Fibroblast of skin of left quadriceps (primary cell): ENCODE results near the gene SEC24A.
A peak's percentile ranks its signal among the peaks of the same experiment; 100 is the strongest.
"Not testable (repeated sequence)": the region's sequence is repeated elsewhere in the genome, so short reads cannot be mapped to it uniquely, and the experiment has no call there.

Experiments used
- DNase-seq, 2 experiments: peaks; one replicate each; pipeline ENCODE4 v3.0.0-alpha.2; 2013; ENCODE audit warnings: low read depth in 2 of 2

The SEC24A gene

DNA sequence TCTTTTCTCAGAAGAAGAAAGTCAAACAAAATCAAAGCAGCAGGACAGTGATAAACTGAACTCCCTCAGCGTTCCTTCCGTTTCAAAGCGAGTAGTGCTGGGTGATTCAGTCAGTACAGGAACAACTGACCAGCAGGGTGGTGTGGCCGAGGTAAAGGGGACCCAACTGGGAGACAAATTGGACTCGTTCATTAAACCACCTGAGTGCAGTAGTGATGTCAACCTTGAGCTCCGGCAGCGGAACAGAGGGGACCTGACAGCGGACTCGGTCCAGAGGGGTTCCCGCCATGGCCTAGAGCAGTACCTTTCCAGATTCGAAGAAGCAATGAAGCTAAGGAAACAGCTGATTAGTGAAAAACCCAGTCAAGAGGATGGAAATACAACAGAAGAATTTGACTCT lies 92.5 kb downstream of the SEC24A start:
- DNase-seq, result no peak

DNA sequence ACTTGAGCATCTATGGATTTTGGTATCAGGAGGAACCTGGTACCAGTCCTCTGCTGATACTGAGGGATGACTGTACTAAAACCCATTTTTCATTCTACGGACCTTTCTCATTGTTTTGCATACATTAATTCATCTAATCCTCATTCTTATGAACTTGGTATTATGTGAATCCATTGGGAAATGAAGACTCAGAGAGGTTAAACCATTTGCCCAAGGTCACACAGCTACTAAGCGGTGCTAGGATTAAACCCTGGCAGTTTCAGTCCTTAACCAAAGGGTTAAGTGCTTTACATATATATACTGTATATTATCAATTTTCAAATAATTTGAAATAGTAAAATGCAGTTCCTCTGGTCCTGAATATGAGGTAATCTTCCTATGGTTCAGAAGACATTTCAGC lies 93.5 kb downstream of the SEC24A start:
- no peak for DNase-seq

DNA sequence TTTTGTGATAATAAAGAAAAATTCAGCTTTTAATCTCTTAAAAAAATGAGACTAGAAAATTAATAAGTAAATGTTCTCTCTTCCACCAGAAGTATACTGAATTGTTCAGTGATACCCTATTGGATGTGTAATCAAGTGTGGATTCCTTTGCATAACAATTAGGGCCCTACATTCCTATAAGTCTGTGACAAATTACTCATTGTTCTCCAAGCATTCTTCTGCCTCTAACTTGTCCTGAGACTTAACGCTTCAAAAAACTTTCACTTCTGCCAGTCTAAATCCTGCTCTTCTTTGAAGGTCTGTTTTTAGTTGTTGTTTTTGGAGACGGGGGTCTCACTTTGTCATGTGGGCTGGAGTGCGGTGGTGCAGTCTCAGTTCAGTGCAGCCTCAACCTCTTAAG lies 100.8 kb downstream of the SEC24A start:
- no peak for DNase-seq

DNA sequence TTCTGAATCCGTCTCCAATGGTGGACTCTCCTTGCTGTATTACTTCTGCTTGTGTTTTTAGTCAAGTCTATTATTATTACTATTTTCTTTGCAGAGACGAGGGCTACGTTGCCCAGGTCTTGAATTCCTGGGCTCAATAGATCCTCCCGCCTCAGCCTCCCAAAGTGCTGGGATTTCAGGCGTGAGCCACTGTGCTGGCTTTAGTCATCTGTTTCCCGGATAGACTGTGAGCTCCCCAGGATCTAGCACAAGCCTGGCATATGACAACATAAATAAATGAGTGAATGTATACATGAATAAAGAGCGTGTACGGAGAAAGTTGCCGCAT lies 109.6 kb downstream of the SEC24A start:
- DNase-seq, result no peak

DNA sequence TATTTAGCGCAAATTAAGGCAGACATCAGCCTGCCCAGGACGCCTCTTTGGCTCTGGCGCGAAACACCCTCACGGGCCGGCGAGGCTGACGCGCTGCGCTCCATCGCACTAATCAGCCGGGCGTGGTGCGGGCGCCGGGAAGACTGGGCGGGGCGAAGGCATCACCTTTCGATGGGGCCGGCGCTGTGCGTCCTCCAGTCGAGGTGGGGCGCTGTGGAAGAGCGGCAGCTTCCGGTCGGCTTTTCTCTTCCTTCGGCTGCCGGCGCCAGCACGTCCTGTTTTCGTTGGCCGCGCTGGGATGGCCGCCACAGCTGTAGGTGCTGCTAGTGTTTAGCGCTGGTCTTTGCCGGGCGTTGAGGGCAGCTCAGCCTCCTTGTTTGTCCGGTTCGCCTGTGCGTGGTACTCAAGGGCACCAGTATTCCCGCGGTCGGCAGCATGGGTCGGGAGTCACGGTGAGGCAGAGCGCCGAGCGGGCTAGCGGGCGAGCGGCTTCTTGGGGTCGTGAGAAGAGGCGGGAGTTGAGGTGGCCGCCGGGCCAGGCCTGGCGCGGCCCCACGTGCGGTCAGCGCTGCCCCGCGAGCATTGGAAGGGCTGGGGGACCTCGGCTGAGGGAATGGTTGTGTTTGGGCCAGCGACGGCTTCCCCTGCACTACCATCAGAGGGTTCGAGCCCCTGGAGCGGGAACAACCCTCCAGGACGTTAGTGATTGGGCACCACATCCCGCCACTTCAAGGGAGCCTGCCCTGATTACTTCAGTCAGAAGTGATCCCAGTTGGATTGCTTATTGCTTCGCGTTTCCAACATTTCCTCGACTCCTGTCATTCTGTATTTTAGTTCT lies 110.1 kb downstream of the SEC24A start, which contains the start of gene DDX46:
Gene DDX46, plus strand, starts transcription at position 276 of the 838 bp plus-strand sequence. Its CDS starts 160 bp downstream, at position 436.
- DNase-seq, result peak; percentile 76 to 80

DNA sequence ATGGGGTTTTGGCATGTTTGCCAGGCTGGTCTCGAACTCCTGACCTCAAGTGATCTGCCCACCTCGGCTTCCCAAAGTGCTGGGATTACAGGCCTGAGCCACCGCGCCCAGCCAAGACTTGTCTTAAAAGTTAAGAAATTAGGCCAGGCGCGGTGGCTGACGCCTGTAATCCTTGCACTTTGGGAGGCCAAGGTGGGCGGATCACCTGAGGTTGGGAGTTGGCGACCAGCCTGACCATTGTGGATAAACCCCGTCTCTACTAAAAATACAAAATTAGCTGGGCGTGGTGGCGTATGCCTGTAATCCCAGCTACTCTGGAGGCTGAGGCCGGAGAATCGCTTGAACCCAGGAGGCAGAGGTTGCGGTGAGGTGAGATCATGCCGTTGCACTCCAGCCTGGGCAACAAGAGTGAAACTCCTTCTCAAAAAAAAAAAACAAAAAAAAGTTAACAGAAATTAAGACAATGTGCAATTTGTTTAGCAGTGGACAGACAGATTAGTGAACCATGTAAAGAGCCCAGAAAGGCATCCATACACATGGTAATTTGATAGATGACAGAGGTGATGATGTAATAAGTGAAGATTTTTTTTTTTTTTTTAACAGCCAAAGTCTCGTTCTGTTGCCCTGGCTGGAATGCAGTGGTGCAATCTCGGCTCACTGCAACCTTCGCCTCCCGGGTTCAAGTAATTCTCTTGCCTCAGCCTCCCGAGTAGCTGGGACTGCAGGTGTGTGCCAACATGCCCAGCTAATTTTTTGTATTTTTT lies 119.1 kb downstream of the SEC24A start:
- DNase-seq, result not testable (repeated sequence)

DNA sequence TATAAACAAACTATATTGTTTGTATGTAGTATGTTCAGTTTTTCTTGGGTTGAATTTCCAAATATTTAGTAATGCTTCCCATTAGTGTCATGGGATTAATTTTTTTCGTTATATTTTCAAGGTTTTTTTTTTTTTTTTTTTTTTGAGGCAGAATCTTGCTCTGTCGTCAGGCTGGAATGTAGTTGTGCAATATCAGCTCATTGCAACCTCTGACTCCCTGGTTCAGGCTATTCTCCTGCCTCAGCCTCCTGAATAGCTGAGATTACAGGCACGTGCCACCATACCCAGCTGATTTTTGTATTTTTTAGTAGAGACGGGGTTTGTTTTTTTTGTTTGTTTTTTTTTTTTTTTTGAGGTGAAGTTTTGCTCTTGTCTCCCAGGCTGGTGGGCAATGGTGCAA lies 120.6 kb downstream of the SEC24A start:
- peak; percentile 17 to 22 for DNase-seq

DNA sequence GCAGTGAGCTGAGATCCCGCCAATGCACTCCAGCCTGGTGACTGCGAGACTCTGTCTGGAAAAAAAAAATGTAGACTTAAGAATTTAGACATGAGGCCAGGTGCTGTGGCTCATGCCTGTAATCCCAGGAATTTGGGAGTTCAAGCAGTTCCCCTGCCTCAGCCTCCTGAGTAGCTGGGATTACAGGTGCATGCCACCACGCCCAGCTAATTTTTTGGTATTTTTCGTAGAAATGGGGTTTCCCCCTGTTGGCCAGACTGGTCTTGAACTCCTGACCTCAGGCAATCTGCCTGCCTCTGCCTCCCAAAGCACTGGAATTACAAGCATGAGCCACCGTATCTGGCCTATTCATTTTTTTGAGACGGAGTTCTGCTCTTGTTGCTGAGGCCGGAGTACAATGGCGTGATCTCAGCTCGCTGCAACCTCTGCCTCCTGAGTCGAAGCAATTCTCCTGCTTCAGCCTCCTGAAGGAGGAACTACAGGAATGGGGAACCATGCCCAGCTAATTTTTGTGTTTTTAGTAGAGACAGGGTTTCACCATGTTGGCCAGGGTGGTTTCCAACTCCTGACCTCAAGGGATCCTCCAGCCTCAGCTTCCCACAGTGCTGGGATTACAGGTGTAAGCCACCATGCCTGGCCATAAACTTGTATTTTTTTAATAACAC lies 124.0 kb downstream of the SEC24A start:
- DNase-seq, result no peak

DNA sequence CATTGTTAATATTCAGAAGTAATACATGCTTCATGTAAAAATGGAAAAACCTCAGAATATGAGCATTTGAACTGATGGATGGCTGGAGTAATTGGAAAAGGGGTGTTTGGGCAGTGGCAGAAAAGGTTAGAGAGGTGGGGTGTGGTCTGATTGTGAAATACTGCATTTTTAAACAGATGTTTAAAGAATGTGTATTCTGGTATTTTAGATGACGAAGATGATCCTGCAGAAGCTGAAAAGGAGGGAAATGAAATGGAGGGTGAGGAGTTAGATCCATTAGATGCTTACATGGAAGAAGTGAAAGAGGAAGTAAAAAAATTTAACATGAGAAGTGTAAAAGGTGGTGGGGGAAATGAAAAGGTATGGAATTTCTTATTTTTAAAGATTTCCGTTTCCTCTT lies 128.8 kb downstream of the SEC24A start:
- no peak for DNase-seq
